CD14-positive monocyte (primary cell): ENCODE measurements around the gene GTPBP4. TPM values are rescaled to one million over a fixed set of nuclear protein-coding genes. Genes with fewer than 3 reads are reported as not detected.

Experiments
- DNase-seq, 3 donors: peaks; one replicate each; pipeline ENCODE4 v3.0.0-alpha.2; 2011 to 2022
- H2AFZ ChIP-seq: 2 replicates; pipeline ENCODE4 v1.6.0; 2012; ENCODE audit warnings: mild to moderate bottlenecking, low read depth, low read length, inconsistent platforms; ENCODE audit not compliant: insufficient read depth, poor library complexity, severe bottlenecking
- H3K27ac ChIP-seq, 2 donors: 1 replicate in 1 of 2; 2 replicates in 1 of 2; pipeline ENCODE4 v1.5.1; 2012 to 2013; ENCODE audit warnings: low read length in 2 of 2, control low read depth in 1 of 2, inconsistent platforms in 1 of 2, low read depth in 1 of 2, mild to moderate bottlenecking in 1 of 2
- H3K27me3 ChIP-seq, 2 donors: one replicate each; pipeline versions ENCODE4 v1.6.0 to v1.6.1; 2011 to 2013; ENCODE audit warnings: low read length in 2 of 2; ENCODE audit not compliant: control insufficient read depth in 2 of 2, insufficient read depth in 2 of 2
- H3K36me3 ChIP-seq, 2 donors: replicated peaks in 1 of 2; 1 replicate in 1 of 2; 2 replicates in 1 of 2; pipeline versions ENCODE4 v1.5.1 to v1.6.1; 2012 to 2013; ENCODE audit warnings: low read length in 2 of 2, control low read depth in 1 of 2, inconsistent platforms in 1 of 2, mild to moderate bottlenecking in 1 of 2; ENCODE audit not compliant: insufficient read depth in 2 of 2, control insufficient read depth in 1 of 2
- H3K4me1 ChIP-seq, 2 donors: 1 replicate in 1 of 2; 2 replicates in 1 of 2; pipeline versions ENCODE4 v1.5.1 to v1.6.1; 2012 to 2013; ENCODE audit warnings: low read length in 2 of 2, control low read depth in 1 of 2, inconsistent platforms in 1 of 2, mild to moderate bottlenecking in 1 of 2, moderate library complexity in 1 of 2; ENCODE audit not compliant: insufficient read depth in 2 of 2, control insufficient read depth in 1 of 2
- H3K4me2 ChIP-seq: replicated peaks from 2 replicates; pipeline ENCODE3; 2012; ENCODE audit warnings: low read length, moderate library complexity, mild to moderate bottlenecking; ENCODE audit not compliant: poor library complexity, severe bottlenecking; ENCODE audit errors: extremely low read depth
- H3K4me3 ChIP-seq, 3 experiments: fragments of 200-600 bp in 1 of 3; sonication (generic) in 1 of 3; replicated peaks in 1 of 3; 1 replicate in 2 of 3; 2 replicates in 1 of 3; pipeline ENCODE4 v1.5.1; 2011 to 2013; ENCODE audit warnings: low read length in 3 of 3, mild to moderate bottlenecking in 3 of 3, control low read depth in 2 of 3, low read depth in 2 of 3, inconsistent platforms in 1 of 3, moderate library complexity in 1 of 3
- H3K79me2 ChIP-seq: 2 replicates; pipeline ENCODE4 v1.6.0; 2012; ENCODE audit warnings: mild to moderate bottlenecking, control low read depth, inconsistent platforms, low read length, moderate library complexity; ENCODE audit not compliant: insufficient read depth
- H3K9ac ChIP-seq: 2 replicates; pipeline ENCODE4 v1.6.0; 2017; ENCODE audit warnings: low read length, mild to moderate bottlenecking; ENCODE audit not compliant: insufficient read depth, poor library complexity, severe bottlenecking
- H3K9me3 ChIP-seq, 2 donors: replicated peaks in 1 of 2; 1 replicate in 1 of 2; 2 replicates in 1 of 2; pipeline versions ENCODE4 v1.5.1 to v1.6.1; 2012 to 2013; ENCODE audit warnings: low read length in 2 of 2, control low read depth in 1 of 2; ENCODE audit not compliant: control insufficient read depth in 1 of 2, insufficient read depth in 1 of 2
- H4K20me1 ChIP-seq: 2 replicates; pipeline ENCODE4 v1.6.0; 2012; ENCODE audit warnings: mild to moderate bottlenecking, low read length, control low read depth, moderate library complexity; ENCODE audit not compliant: insufficient read depth
- H3K27ac Mint-ChIP-seq, 7 donors: one replicate each; pipeline ENCODE4 v1.8.0; 2020; ENCODE audit warnings: mild to moderate bottlenecking in 7 of 7, mixed read lengths in 7 of 7, moderate library complexity in 6 of 7, inconsistent platforms in 2 of 7
- H3K27me3 Mint-ChIP-seq, 3 donors: one replicate each; pipeline ENCODE4 v1.8.0; 2021 to 2022; ENCODE audit warnings: low read depth in 3 of 3, mild to moderate bottlenecking in 3 of 3, mixed read lengths in 3 of 3, moderate library complexity in 3 of 3, inconsistent platforms in 1 of 3
- H3K36me3 Mint-ChIP-seq, 2 donors: one replicate each; pipeline ENCODE4 v1.8.0; 2020; ENCODE audit warnings: mixed read lengths in 2 of 2, inconsistent platforms in 1 of 2, mild to moderate bottlenecking in 1 of 2
- H3K4me1 Mint-ChIP-seq: one replicate; pipeline ENCODE4 v1.8.0; 2020; ENCODE audit warnings: mild to moderate bottlenecking, mixed read lengths
- H3K4me3 Mint-ChIP-seq, 2 donors: one replicate each; pipeline ENCODE4 v1.8.0; 2020; ENCODE audit warnings: mild to moderate bottlenecking in 2 of 2, mixed read lengths in 2 of 2, moderate library complexity in 1 of 2
- H3K9me3 Mint-ChIP-seq, 7 donors: one replicate each; pipeline ENCODE4 v1.8.0; 2020 to 2022; ENCODE audit warnings: mixed read lengths in 7 of 7, mild to moderate bottlenecking in 6 of 7, moderate library complexity in 6 of 7, inconsistent platforms in 2 of 7
- WGBS: methylation state at CpG from one replicate; pipeline ENCODE4 v1.1.5; 2013; ENCODE audit warnings: missing lambda C conversion rate; ENCODE audit not compliant: insufficient coverage; 5-methylcytosine and 5-hydroxymethylcytosine counted together
- intact Hi-C, 2 donors: fragments of 100-400 bp; cut with micrococcal nuclease; formaldehyde crosslinking; loops; one replicate each; pipeline versions ENCODE4 v1.15.0 to v1.15.1; 2023
- polyA plus RNA-seq, 3 donors: library from polyadenylated mRNA; depleted of rRNA in 1 of 3; unstranded in 2 of 3; stranded (reverse) in 1 of 3; fragments of 300-500 nt in 2 of 3; fragments of >200 nt in 1 of 3; fragmentation: Illumina TruSeq in 2 of 3; gene quantifications; 1 replicate in 2 of 3; 2 replicates in 1 of 3; pipeline ENCODE4 v1.2.3, GENCODE V29; 2012 to 2021
- TF ChIP-seq, protein P1 (sequence below): fragments of 200-600 bp; IDR thresholded peaks from one replicate; pipeline ENCODE4 v1.8.0; 2022; ENCODE audit warnings: antibody characterized with exemption, mild to moderate bottlenecking

Gene GTPBP4
- polyA plus RNA-seq, 3 donors = 9.9 to 16.1 (median 12.2) TPM

DNA sequence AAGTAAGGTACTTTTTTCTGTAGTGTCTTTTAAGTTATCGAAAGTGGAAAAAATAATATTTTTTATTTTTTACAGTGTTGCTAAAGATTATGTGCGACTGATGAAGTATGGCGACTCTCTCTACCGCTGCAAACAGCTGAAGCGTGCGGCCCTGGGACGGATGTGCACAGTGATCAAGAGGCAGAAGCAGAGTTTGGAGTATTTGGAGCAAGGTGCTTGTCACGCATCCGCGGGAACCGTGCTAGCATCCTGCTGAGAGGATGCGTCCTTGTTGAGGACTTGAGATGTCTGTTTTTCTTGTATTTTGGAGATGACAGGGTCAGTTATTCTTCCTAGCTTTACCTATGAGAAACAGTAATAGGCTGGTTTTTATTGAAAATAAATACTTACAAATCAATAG, 7.8 kb downstream of the GTPBP4 start:
- H3K4me1 Mint-ChIP-seq = no peaks in the 10 kb centered on the region
- DNase-seq = no peak
- H2AFZ ChIP-seq = no peak overlapping the region
- H3K4me1 ChIP-seq = no peaks in the 10 kb centered on the region
- H3K27me3 ChIP-seq = no peaks in the 10 kb centered on the region
- H3K27me3 Mint-ChIP-seq = peaks cover 0 to 1% (median under 1%) of the 10 kb centered on the region in 3 donors
- H3K36me3 ChIP-seq = peaks cover 77 to 90% of the 10 kb centered on the region in 2 donors
- H3K27ac Mint-ChIP-seq = no peak overlapping the region
- no peak overlapping the region for H3K4me3 Mint-ChIP-seq
- peaks cover 79 to 89% of the 10 kb centered on the region in 2 donors for H3K36me3 Mint-ChIP-seq
- peaks cover 0 to 9% (median 3%) of the 10 kb centered on the region in 7 donors for H3K9me3 Mint-ChIP-seq
- 97% methylated on average over 8 of the region's 12 CpGs for WGBS
- H4K20me1 ChIP-seq = peaks cover 15% of the 10 kb centered on the region
- no peak overlapping the region for H3K9ac ChIP-seq
- intact Hi-C loops = no loop called here
- TF ChIP-seq, protein P1, sequence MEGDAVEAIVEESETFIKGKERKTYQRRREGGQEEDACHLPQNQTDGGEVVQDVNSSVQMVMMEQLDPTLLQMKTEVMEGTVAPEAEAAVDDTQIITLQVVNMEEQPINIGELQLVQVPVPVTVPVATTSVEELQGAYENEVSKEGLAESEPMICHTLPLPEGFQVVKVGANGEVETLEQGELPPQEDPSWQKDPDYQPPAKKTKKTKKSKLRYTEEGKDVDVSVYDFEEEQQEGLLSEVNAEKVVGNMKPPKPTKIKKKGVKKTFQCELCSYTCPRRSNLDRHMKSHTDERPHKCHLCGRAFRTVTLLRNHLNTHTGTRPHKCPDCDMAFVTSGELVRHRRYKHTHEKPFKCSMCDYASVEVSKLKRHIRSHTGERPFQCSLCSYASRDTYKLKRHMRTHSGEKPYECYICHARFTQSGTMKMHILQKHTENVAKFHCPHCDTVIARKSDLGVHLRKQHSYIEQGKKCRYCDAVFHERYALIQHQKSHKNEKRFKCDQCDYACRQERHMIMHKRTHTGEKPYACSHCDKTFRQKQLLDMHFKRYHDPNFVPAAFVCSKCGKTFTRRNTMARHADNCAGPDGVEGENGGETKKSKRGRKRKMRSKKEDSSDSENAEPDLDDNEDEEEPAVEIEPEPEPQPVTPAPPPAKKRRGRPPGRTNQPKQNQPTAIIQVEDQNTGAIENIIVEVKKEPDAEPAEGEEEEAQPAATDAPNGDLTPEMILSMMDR = no peak
- no peak overlapping the region for H3K4me3 ChIP-seq
- peaks cover 27% of the 10 kb centered on the region for H3K79me2 ChIP-seq
- no peak overlapping the region for H3K27ac ChIP-seq
- H3K4me2 ChIP-seq = no peak overlapping the region
- no peaks in the 10 kb centered on the region for H3K9me3 ChIP-seq

DNA sequence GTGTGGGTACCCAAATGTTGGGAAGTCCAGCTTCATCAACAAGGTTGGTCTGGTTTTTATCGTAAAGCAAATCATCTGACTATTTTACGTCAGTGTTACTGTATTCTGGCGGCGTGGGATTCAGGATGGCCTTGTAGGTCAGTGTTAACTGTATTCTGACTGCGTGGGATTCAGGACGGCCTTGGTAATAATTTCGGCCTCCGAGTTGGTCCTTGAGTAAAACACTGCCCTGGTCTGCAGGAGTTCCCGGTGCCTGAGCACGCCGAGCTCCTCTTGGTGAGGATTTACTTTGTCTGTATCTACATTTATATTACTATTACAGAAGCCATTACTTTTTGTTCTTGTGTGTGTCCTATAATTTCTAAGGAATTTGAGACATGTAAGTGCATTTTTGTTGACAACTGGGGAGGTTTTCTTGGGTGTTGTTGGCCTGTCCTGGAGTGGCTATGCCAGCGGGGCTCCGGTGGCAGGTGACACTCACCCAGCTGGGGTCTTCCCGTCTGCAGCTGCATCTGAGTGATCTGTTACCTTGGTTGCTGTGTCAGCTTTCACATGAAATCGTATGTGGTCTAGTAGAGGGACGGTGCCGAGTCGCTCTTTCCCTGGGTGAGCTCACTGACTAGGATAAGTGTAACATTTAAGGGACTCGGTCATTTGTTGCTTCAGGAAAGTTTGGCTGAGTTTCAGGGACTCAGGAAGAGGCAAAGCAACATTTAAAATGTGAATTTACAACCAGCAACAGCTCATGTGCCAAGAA, 9.2 kb downstream of the GTPBP4 start:
- intact Hi-C loops = no loop called here
- Histone ChIP-seq H3K4me2 (no peak overlapping the region), H3K79me2 (peaks cover 25% of the 10 kb centered on the region), H3K27me3 (no peaks in the 10 kb centered on the region), H3K4me1 (no peaks in the 10 kb centered on the region), H4K20me1 (peaks cover 13% of the 10 kb centered on the region), H2AFZ (no peak overlapping the region), H3K9ac (no peak overlapping the region), H3K4me3 (no peak overlapping the region), H3K36me3 (peaks cover 92 to 100% of the 10 kb centered on the region in 2 donors), H3K9me3 (peaks cover 6 to 7% of the 10 kb centered on the region in 2 donors), H3K27ac (no peak overlapping the region)
- TF ChIP-seq, protein P1 = no peak
- peaks cover 7 to 21% (median 14%) of the 10 kb centered on the region in 7 donors for H3K9me3 Mint-ChIP-seq
- H3K36me3 Mint-ChIP-seq = peaks cover 88 to 100% of the 10 kb centered on the region in 2 donors
- peaks cover 0 to 1% (median 0%) of the 10 kb centered on the region in 3 donors for H3K27me3 Mint-ChIP-seq
- no peak for DNase-seq
- H3K27ac Mint-ChIP-seq = no peak overlapping the region
- 96% methylated on average over 12 of the region's 19 CpGs for WGBS
- H3K4me1 Mint-ChIP-seq = no peaks in the 10 kb centered on the region
- H3K4me3 Mint-ChIP-seq = no peak overlapping the region
